OCI-LY1 (cell line): ENCODE data around the gene CTTNBP2.

Experiments
- H2AFZ ChIP-seq: fragments of 200-600 bp; sonication (generic), shearing (Covaris generic); 2 replicates; pipeline ENCODE4 v1.6.0; 2014; ENCODE audit warnings: antibody characterized with exemption, mild to moderate bottlenecking, low read length
- H3F3A ChIP-seq: fragments of 200-600 bp; sonication (generic), shearing (Covaris generic); 2 replicates; pipeline ENCODE4 v1.6.0; 2014; ENCODE audit warnings: mild to moderate bottlenecking, antibody characterized with exemption, low read length, moderate library complexity; ENCODE audit not compliant: insufficient read depth
- H3K27ac ChIP-seq: fragments of 200-600 bp; sonication (generic); 2 replicates; pipeline ENCODE4 v1.5.1; 2014; ENCODE audit warnings: low read length, mixed run types, mild to moderate bottlenecking, low read depth; ENCODE audit not compliant: poor library complexity, severe bottlenecking
- H3K27me3 ChIP-seq: fragments of 200-600 bp; sonication (generic); 2 replicates; pipeline ENCODE4 v1.6.0; 2014; ENCODE audit warnings: antibody characterized with exemption, mild to moderate bottlenecking, low read length, moderate library complexity; ENCODE audit not compliant: insufficient read depth
- H3K36me3 ChIP-seq: fragments of 200-600 bp; sonication (generic); 2 replicates; pipeline ENCODE4 v1.6.1; 2014; ENCODE audit warnings: mild to moderate bottlenecking, antibody characterized with exemption, low read length, moderate library complexity, mixed read lengths; ENCODE audit not compliant: insufficient read depth
- H3K4me1 ChIP-seq: fragments of 200-600 bp; sonication (generic); 2 replicates; pipeline ENCODE4 v1.5.1; 2014; ENCODE audit warnings: mild to moderate bottlenecking, low read length, moderate library complexity; ENCODE audit not compliant: insufficient read depth, severe bottlenecking
- H3K4me2 ChIP-seq: fragments of 200-600 bp; sonication (generic), shearing (Covaris generic); 2 replicates; pipeline ENCODE4 v1.6.1; 2014; ENCODE audit warnings: low read length
- H3K4me3 ChIP-seq: fragments of 200-600 bp; sonication (generic); 2 replicates; pipeline ENCODE4 v1.5.1; 2014; ENCODE audit warnings: low read length, low read depth, mild to moderate bottlenecking, mixed read lengths; ENCODE audit not compliant: poor library complexity, severe bottlenecking
- H3K79me2 ChIP-seq: fragments of 200-600 bp; shearing (Covaris generic); 2 replicates; pipeline ENCODE4 v1.6.1; 2016; ENCODE audit warnings: mixed run types, low read length, mixed read lengths; ENCODE audit not compliant: insufficient read depth
- H3K9ac ChIP-seq: fragments of 200-600 bp; sonication (generic), shearing (Covaris generic); 2 replicates; pipeline ENCODE4 v1.6.1; 2014; ENCODE audit warnings: mild to moderate bottlenecking, low read length, mixed read lengths
- H3K9me2 ChIP-seq: fragments of 200-600 bp; sonication (generic), shearing (Covaris generic); 2 replicates; pipeline ENCODE4 v1.6.1; 2014; ENCODE audit warnings: low read depth, mild to moderate bottlenecking, low read length, mixed read lengths
- H3K9me3 ChIP-seq: fragments of 200-600 bp; shearing (Covaris generic); 2 replicates; pipeline ENCODE4 v1.6.1; 2014; ENCODE audit warnings: low read length, mixed read lengths
- H4K20me1 ChIP-seq: fragments of 200-600 bp; sonication (generic), shearing (Covaris generic); 2 replicates; pipeline ENCODE4 v1.6.0; 2016; ENCODE audit warnings: mild to moderate bottlenecking, low read length; ENCODE audit not compliant: insufficient read depth
- CTCF ChIP-seq: fragments of 200-600 bp; sonication (generic), shearing (Covaris generic); IDR thresholded peaks from 2 replicates; pipeline ENCODE4 v1.5.1; 2017; ENCODE audit warnings: mild to moderate bottlenecking, antibody characterized with exemption, low read length, moderate library complexity, mixed read lengths
- EZH2 ChIP-seq: fragments of 200-600 bp; sonication (generic), shearing (Covaris generic); IDR thresholded peaks from 2 replicates; pipeline ENCODE4 v1.8.0; 2017; ENCODE audit warnings: borderline replicate concordance, mixed run types, mild to moderate bottlenecking, antibody characterized with exemption, low read length, moderate library complexity, mixed read lengths

CTTNBP2 gene

GRCh38 chr7:117862378-117862777 is 10.9 kb downstream of the CTTNBP2 start:
- Histone ChIP-seq H2AFZ (no peak overlapping the region), H3K4me1 (no peaks in the 10 kb centered on the region), H3K27me3 (no peaks in the 10 kb centered on the region), H3K4me2 (no peak overlapping the region), H4K20me1 (no peaks in the 10 kb centered on the region), H3K9me2 (no peaks in the 10 kb centered on the region), H3K36me3 (no peaks in the 10 kb centered on the region), H3K9ac (no peak overlapping the region), H3K9me3 (no peaks in the 10 kb centered on the region), H3K4me3 (no peak overlapping the region), H3K27ac (no peak overlapping the region), H3K79me2 (no peaks in the 10 kb centered on the region), H3F3A (no peaks in the 10 kb centered on the region)
- TF ChIP-seq CTCF (no peak), EZH2 (no peak)

GRCh38 chr7:117859246-117859812 is 13.9 kb downstream of the CTTNBP2 start:
- no peaks in the 10 kb centered on the region for H3K36me3 ChIP-seq
- H3K9me2 ChIP-seq = no peaks in the 10 kb centered on the region
- H3K4me1 ChIP-seq = no peaks in the 10 kb centered on the region
- H3K27ac ChIP-seq = no peak overlapping the region
- no peak overlapping the region for H3K4me2 ChIP-seq
- no peaks in the 10 kb centered on the region for H3F3A ChIP-seq
- no peak overlapping the region for H3K9ac ChIP-seq
- H3K4me3 ChIP-seq = no peak overlapping the region
- H2AFZ ChIP-seq = no peak overlapping the region
- H4K20me1 ChIP-seq = no peaks in the 10 kb centered on the region
- H3K27me3 ChIP-seq = no peaks in the 10 kb centered on the region
- H3K9me3 ChIP-seq = no peaks in the 10 kb centered on the region
- TF ChIP-seq EZH2 = no peak
- H3K79me2 ChIP-seq = no peaks in the 10 kb centered on the region

- no peaks in the 10 kb centered on the region for H3K9me2 ChIP-seq
- H3K36me3 ChIP-seq = no peaks in the 10 kb centered on the region
- no peak overlapping the region for H2AFZ ChIP-seq
- no peaks in the 10 kb centered on the region for H3K27me3 ChIP-seq
- no peaks in the 10 kb centered on the region for H3F3A ChIP-seq
- no peaks in the 10 kb centered on the region for H3K4me1 ChIP-seq
- H3K27ac ChIP-seq = no peak overlapping the region
- TF ChIP-seq CTCF = no peak
- TF ChIP-seq EZH2 = no peak
- no peak overlapping the region for H3K4me2 ChIP-seq
- H3K79me2 ChIP-seq = no peaks in the 10 kb centered on the region
- H3K9ac ChIP-seq = no peak overlapping the region
- H3K9me3 ChIP-seq = no peaks in the 10 kb centered on the region
- no peaks in the 10 kb centered on the region for H4K20me1 ChIP-seq
- no peak overlapping the region for H3K4me3 ChIP-seq
Observed at GRCh38 chr7:117858712-117859111, 14.5 kb downstream of the CTTNBP2 start.

- H3K9me2 ChIP-seq = no peaks in the 10 kb centered on the region
- no peak overlapping the region for H2AFZ ChIP-seq
- no peak for TF ChIP-seq CTCF
- no peak for TF ChIP-seq EZH2
- H3F3A ChIP-seq = no peaks in the 10 kb centered on the region
- no peak overlapping the region for H3K27ac ChIP-seq
- H3K27me3 ChIP-seq = no peaks in the 10 kb centered on the region
- H3K9me3 ChIP-seq = no peaks in the 10 kb centered on the region
- H3K36me3 ChIP-seq = no peaks in the 10 kb centered on the region
- no peak overlapping the region for H3K4me3 ChIP-seq
- no peak overlapping the region for H3K9ac ChIP-seq
- no peaks in the 10 kb centered on the region for H4K20me1 ChIP-seq
- H3K4me2 ChIP-seq = no peak overlapping the region
- H3K79me2 ChIP-seq = no peaks in the 10 kb centered on the region
- H3K4me1 ChIP-seq = no peaks in the 10 kb centered on the region
Observed at GRCh38 chr7:117857718-117858117, 15.5 kb downstream of the CTTNBP2 start.
